ENCODE measurements around the gene GAS7.

DNA sequence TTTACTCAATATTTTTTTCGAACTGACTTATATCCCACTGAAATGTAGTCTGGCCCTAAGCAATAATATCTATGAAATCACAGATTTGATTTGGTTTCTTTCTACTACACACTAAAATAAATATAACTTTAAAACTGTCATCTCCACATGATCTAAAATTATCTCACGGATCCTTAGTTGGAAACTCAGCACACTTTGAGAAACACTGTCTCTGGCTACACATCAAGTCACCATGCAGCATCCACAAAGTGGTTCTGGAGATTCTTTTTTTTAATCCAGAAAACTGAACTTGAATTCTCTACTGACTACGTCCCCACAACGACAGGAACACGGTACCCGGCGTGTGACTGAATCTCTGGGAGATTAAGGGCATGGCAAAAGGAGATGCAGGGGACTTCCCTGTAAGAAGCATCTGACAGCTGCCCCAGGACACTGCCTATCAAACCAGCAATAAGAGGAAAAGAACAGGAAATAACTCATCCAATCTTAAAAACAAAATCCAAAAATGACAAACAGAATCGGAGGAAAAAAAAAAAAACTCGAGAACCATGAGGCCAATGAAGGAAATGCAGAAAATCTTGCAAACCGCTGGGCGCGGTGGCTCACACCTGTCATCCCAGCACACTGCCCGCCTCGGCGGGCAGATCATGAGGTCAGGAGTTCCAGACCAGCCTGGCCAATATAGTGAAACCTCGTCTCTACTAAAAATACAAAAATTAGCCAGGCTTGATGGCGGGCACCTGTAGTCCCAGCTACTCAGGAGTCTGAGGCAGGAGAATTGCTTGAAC lies 152.3 kb downstream of the GAS7 start:
- TF ChIP-seq, protein P1, sequence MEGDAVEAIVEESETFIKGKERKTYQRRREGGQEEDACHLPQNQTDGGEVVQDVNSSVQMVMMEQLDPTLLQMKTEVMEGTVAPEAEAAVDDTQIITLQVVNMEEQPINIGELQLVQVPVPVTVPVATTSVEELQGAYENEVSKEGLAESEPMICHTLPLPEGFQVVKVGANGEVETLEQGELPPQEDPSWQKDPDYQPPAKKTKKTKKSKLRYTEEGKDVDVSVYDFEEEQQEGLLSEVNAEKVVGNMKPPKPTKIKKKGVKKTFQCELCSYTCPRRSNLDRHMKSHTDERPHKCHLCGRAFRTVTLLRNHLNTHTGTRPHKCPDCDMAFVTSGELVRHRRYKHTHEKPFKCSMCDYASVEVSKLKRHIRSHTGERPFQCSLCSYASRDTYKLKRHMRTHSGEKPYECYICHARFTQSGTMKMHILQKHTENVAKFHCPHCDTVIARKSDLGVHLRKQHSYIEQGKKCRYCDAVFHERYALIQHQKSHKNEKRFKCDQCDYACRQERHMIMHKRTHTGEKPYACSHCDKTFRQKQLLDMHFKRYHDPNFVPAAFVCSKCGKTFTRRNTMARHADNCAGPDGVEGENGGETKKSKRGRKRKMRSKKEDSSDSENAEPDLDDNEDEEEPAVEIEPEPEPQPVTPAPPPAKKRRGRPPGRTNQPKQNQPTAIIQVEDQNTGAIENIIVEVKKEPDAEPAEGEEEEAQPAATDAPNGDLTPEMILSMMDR (IDR thresholded peaks at IDR 0.05 in 2 of 3, conservative IDR thresholded peaks at IDR 0.05 in 1 of 3; ENCODE audit: borderline replicate concordance in 1 of 3, insufficient read depth in 1 of 3, low read depth in 2 of 3, low read length in 2 of 3) = no peak
- no peak for TF ChIP-seq RAD21 (IDR thresholded peaks at IDR 0.05; ENCODE audit: low read depth)
- TF ChIP-seq, protein P2, sequence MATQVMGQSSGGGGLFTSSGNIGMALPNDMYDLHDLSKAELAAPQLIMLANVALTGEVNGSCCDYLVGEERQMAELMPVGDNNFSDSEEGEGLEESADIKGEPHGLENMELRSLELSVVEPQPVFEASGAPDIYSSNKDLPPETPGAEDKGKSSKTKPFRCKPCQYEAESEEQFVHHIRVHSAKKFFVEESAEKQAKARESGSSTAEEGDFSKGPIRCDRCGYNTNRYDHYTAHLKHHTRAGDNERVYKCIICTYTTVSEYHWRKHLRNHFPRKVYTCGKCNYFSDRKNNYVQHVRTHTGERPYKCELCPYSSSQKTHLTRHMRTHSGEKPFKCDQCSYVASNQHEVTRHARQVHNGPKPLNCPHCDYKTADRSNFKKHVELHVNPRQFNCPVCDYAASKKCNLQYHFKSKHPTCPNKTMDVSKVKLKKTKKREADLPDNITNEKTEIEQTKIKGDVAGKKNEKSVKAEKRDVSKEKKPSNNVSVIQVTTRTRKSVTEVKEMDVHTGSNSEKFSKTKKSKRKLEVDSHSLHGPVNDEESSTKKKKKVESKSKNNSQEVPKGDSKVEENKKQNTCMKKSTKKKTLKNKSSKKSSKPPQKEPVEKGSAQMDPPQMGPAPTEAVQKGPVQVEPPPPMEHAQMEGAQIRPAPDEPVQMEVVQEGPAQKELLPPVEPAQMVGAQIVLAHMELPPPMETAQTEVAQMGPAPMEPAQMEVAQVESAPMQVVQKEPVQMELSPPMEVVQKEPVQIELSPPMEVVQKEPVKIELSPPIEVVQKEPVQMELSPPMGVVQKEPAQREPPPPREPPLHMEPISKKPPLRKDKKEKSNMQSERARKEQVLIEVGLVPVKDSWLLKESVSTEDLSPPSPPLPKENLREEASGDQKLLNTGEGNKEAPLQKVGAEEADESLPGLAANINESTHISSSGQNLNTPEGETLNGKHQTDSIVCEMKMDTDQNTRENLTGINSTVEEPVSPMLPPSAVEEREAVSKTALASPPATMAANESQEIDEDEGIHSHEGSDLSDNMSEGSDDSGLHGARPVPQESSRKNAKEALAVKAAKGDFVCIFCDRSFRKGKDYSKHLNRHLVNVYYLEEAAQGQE (IDR thresholded peaks at IDR 0.05; ENCODE audit: low read depth) = no peak
- no peak for TF ChIP-seq SRF (IDR thresholded peaks at IDR 0.05; ENCODE audit: low read depth)
- TF ChIP-seq EZH2phosphoT487 (IDR thresholded peaks at IDR 0.05; ENCODE audit: borderline replicate concordance) = no peak
- TF ChIP-seq ZNF274 (IDR thresholded peaks at IDR 0.05; ENCODE audit: low read depth, low read length) = no peak
- TF ChIP-seq POLR2AphosphoS5 (IDR thresholded peaks at IDR 0.05; ENCODE audit: low read depth, low read length) = no peak
- no peak for TF ChIP-seq YY1 (IDR thresholded peaks at IDR 0.05; ENCODE audit: extremely low read depth, insufficient replicate concordance, low read depth, low read length)
- TF ChIP-seq EZH2 (IDR thresholded peaks at IDR 0.05) = no peak

All from HCT116 (cell line).